GM12878 (cell line): Measurements from ENCODE around the gene INTS6L.

Source experiments
- CHD1 ChIP-seq: IDR thresholded peaks from 2 replicates; pipeline ENCODE4 v1.6.1; 2012; ENCODE audit warnings: low read depth, low read length, improper control_type of control experiment
- CTCF ChIP-seq, 3 experiments: IDR thresholded peaks in 2 of 3; conservative IDR thresholded peaks in 1 of 3; 2 replicates each; pipeline ENCODE4 v1.5.1; 2011; ENCODE audit warnings: low read depth in 3 of 3, low read length in 3 of 3, mild to moderate bottlenecking in 3 of 3, control low read depth in 2 of 3, moderate library complexity in 2 of 3, inconsistent platforms in 1 of 3, mixed read lengths in 1 of 3; ENCODE audit not compliant: control insufficient read depth in 2 of 3, insufficient read depth in 1 of 3; ENCODE audit errors: extremely low read depth in 1 of 3
- EP300 ChIP-seq, 2 experiments: fragments of 150-350 bp in 1 of 2; IDR thresholded peaks; 2 replicates each; pipeline ENCODE4 v1.6.1; 2011 to 2012; ENCODE audit warnings: low read depth in 2 of 2, low read length in 2 of 2, borderline replicate concordance in 1 of 2, improper control_type of control experiment in 1 of 2, inconsistent platforms in 1 of 2; ENCODE audit not compliant: control insufficient read depth in 1 of 2
- EZH2 ChIP-seq: IDR thresholded peaks from 2 replicates; pipeline ENCODE4 v1.6.1; 2012; ENCODE audit warnings: low read depth, mild to moderate bottlenecking, control low read depth, inconsistent platforms, low read length, borderline replicate concordance; ENCODE audit not compliant: control insufficient read depth
- FOS ChIP-seq: IDR thresholded peaks from 3 replicates; pipeline ENCODE4 v1.6.1; 2011; ENCODE audit warnings: borderline replicate concordance; ENCODE audit not compliant: insufficient read length; ENCODE audit errors: extremely low read depth
- JUNB ChIP-seq: IDR thresholded peaks from 2 replicates; pipeline ENCODE4 v1.6.1; 2016; ENCODE audit warnings: antibody characterized with exemption, mild to moderate bottlenecking
- MAX ChIP-seq: IDR thresholded peaks from 2 replicates; pipeline ENCODE4 v1.6.1; 2012; ENCODE audit warnings: low read depth, low read length, improper control_type of control experiment
- NFIC ChIP-seq: IDR thresholded peaks from 2 replicates; pipeline ENCODE4 v1.6.1; 2012; ENCODE audit warnings: low read depth, mild to moderate bottlenecking, inconsistent platforms, low read length, moderate library complexity
- POLR2AphosphoS5 ChIP-seq: IDR thresholded peaks from 2 replicates; pipeline ENCODE4 v1.6.1; 2011; ENCODE audit warnings: mild to moderate bottlenecking, low read length, inconsistent platforms
- RFX5 ChIP-seq: IDR thresholded peaks from 2 replicates; pipeline ENCODE4 v1.6.1; 2011; ENCODE audit warnings: low read depth, low read length, improper control_type of control experiment
- SREBF2 ChIP-seq: IDR thresholded peaks from 2 replicates; pipeline ENCODE4 v1.6.1; 2012; ENCODE audit warnings: mild to moderate bottlenecking, low read length

DNA sequence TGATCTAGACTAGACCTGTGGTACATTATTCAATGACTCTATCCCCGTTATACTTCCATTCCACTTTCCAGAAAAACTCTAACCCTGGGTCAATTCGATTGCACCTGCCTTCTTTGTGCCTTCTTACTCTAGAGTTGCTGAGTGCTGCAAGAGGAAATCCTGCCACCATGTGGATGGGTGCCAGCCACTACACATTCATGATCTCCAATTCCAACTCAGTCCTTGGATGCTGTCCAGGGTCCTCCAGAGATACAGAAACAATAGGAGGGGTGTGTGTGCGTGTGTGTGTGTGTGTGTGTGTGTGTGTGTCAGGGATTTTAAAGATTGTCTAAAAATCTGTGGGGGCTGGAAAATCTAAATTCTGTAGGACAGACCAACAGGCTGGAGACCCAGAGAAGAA lies 42.9 kb upstream of the INTS6L start:
- TF ChIP-seq RFX5: no peak
- TF ChIP-seq SREBF2: no peak
- TF ChIP-seq CTCF (IDR thresholded peaks at IDR 0.05 in 2 of 3, conservative IDR thresholded peaks at IDR 0.05 in 1 of 3; ENCODE audit: control insufficient read depth in 2 of 3, extremely low read depth in 1 of 3, insufficient read depth in 1 of 3, low read depth in 3 of 3, low read length in 3 of 3): peak; percentile 47 to 68 (median 54); a peak in 5 of 6 replicates
- no peak for TF ChIP-seq EZH2
- no peak for TF ChIP-seq EP300 (IDR thresholded peaks at IDR 0.05; ENCODE audit: borderline replicate concordance in 1 of 2, control insufficient read depth in 1 of 2, low read depth in 2 of 2, low read length in 2 of 2)
- TF ChIP-seq FOS: no peak
- no peak for TF ChIP-seq NFIC
- TF ChIP-seq JUNB: no peak
- TF ChIP-seq CHD1: no peak
- no peak for TF ChIP-seq POLR2AphosphoS5
- TF ChIP-seq MAX: no peak
